ENCODE measurements around the gene MTNR1A.
"Not testable (repeated sequence)": the region's sequence is repeated elsewhere in the genome, so short reads cannot be mapped to it uniquely, and the experiment has no call there.

The MTNR1A gene

GRCh38 chr4:186561748-186562147 lies 6.4 kb upstream of the MTNR1A start:
- DNase-seq (ENCODE audit: low read depth in 2 of 2), result no peak

- no peak for DNase-seq (ENCODE audit: low read depth in 2 of 2)
These were observed 5.3 kb upstream of the MTNR1A start for GRCh38 chr4:186560647-186561046.

GRCh38 chr4:186557486-186557885 lies 2.1 kb upstream of the MTNR1A start:
- DNase-seq (ENCODE audit: low read depth in 2 of 2), result no peak

- DNase-seq (ENCODE audit: low read depth in 2 of 2), result no peak
These were observed 1.7 kb upstream of the MTNR1A start for GRCh38 chr4:186557061-186557460.

- no peak for DNase-seq (ENCODE audit: low read depth in 2 of 2)
These were observed 841 bp downstream of the MTNR1A start for GRCh38 chr4:186554539-186554913.

GRCh38 chr4:186553717-186554116 lies 1.6 kb downstream of the MTNR1A start:
- DNase-seq (ENCODE audit: low read depth in 2 of 2), result no peak

- no peak for DNase-seq (ENCODE audit: low read depth in 2 of 2)
These were observed 3.5 kb downstream of the MTNR1A start for GRCh38 chr4:186551849-186552248.

GRCh38 chr4:186545436-186545835 lies 9.9 kb downstream of the MTNR1A start:
- no peak for DNase-seq (ENCODE audit: low read depth in 2 of 2)

GRCh38 chr4:186543206-186543605 lies 12.2 kb downstream of the MTNR1A start:
- no peak for DNase-seq (ENCODE audit: low read depth in 2 of 2)

- DNase-seq (ENCODE audit: low read depth in 2 of 2), result no peak
These were observed 13.6 kb downstream of the MTNR1A start for GRCh38 chr4:186541801-186542200.

- DNase-seq (ENCODE audit: low read depth in 2 of 2), result no peak
These were observed 17.4 kb downstream of the MTNR1A start for GRCh38 chr4:186537843-186538521.

GRCh38 chr4:186536285-186536684 lies 19.1 kb downstream of the MTNR1A start:
- DNase-seq (ENCODE audit: low read depth in 2 of 2), result no peak

GRCh38 chr4:186534056-186534455 lies 21.3 kb downstream of the MTNR1A start:
- DNase-seq (ENCODE audit: low read depth in 2 of 2), result no peak

- DNase-seq (ENCODE audit: low read depth in 2 of 2), result not testable (repeated sequence)
These were observed 31.4 kb downstream of the MTNR1A start for GRCh38 chr4:186523927-186524326.

GRCh38 chr4:186516287-186516686 lies 39.1 kb downstream of the MTNR1A start:
- DNase-seq (ENCODE audit: low read depth in 2 of 2), result no peak

- no peak for DNase-seq (ENCODE audit: low read depth in 2 of 2)
These were observed 41.0 kb downstream of the MTNR1A start for GRCh38 chr4:186514271-186514950.

- not testable (repeated sequence) for DNase-seq (ENCODE audit: low read depth in 2 of 2)
These were observed 50.6 kb downstream of the MTNR1A start for GRCh38 chr4:186504771-186505170.

GRCh38 chr4:186502231-186502630 lies 53.1 kb downstream of the MTNR1A start:
- DNase-seq (ENCODE audit: low read depth in 2 of 2), result no peak

GRCh38 chr4:186501554-186501953 lies 53.8 kb downstream of the MTNR1A start:
- no peak for DNase-seq (ENCODE audit: low read depth in 2 of 2)

GRCh38 chr4:186500721-186501304 lies 54.6 kb downstream of the MTNR1A start:
- no peak for DNase-seq (ENCODE audit: low read depth in 2 of 2)

GRCh38 chr4:186499467-186499866 lies 55.9 kb downstream of the MTNR1A start:
- DNase-seq (ENCODE audit: low read depth in 2 of 2), result no peak

- no peak for DNase-seq (ENCODE audit: low read depth in 2 of 2)
These were observed 58.3 kb downstream of the MTNR1A start for GRCh38 chr4:186497043-186497442.

- DNase-seq (ENCODE audit: low read depth in 2 of 2), result no peak
These were observed 60.9 kb downstream of the MTNR1A start for GRCh38 chr4:186494496-186494895.

Measured in activated CD4-positive, alpha-beta T cell treated with anti-CD3 and anti-CD28 coated beads for 24 hours (primary cell).